ENCODE results near the gene EFR3B. TPM values are rescaled to one million over a fixed set of nuclear protein-coding genes. Genes with fewer than 3 reads are reported as not detected.

EFR3B gene
- total RNA-seq, 3 donors from 2014 or later (not counting 1 experiment from before 2014, with no cell fraction given), result 0.05 TPM; not detected in 2

DNA sequence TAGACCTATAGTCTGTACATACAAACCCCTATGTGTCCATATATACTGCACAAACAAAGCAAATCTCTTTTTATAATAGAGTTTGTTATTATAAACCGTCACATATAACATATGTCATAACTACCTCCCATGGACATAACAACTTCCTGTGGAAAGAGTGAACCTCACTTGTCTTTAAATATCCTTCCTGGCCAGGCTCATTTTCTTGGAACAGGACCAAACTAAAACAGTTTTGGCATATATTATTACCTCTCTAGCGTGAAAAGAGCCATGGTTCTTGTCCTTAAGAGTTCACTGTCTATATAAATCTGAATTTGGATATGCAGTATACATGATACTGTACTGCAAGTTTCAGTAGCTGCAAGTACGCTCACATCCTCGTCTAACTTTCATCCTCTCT, 41.8 kb upstream of the EFR3B start:
- intact Hi-C loops (cut with micrococcal nuclease), result no loop called here
- Histone ChIP-seq H3K36me3 (ENCODE audit: control insufficient read depth, insufficient read depth, low read length) (no peaks in the 10 kb centered on the region), H3K4me1 (ENCODE audit: control insufficient read depth, insufficient read depth, low read length) (no peaks in the 10 kb centered on the region), H3K9me3 (ENCODE audit: control insufficient read depth, insufficient read depth, low read length) (no peaks in the 10 kb centered on the region), H3K27me3 (ENCODE audit: control insufficient read depth, insufficient read depth, low read length) (no peaks in the 10 kb centered on the region), H3K4me3 (ENCODE audit: low read length) (no peak overlapping the region), H3K27ac (ENCODE audit: low read length) (no peak overlapping the region)
- DNase-seq (no peak), ATAC-seq (no peak)
- H3K9me3 Mint-ChIP-seq, result no peaks in the 10 kb centered on the region
- TF ChIP-seq, protein P1, sequence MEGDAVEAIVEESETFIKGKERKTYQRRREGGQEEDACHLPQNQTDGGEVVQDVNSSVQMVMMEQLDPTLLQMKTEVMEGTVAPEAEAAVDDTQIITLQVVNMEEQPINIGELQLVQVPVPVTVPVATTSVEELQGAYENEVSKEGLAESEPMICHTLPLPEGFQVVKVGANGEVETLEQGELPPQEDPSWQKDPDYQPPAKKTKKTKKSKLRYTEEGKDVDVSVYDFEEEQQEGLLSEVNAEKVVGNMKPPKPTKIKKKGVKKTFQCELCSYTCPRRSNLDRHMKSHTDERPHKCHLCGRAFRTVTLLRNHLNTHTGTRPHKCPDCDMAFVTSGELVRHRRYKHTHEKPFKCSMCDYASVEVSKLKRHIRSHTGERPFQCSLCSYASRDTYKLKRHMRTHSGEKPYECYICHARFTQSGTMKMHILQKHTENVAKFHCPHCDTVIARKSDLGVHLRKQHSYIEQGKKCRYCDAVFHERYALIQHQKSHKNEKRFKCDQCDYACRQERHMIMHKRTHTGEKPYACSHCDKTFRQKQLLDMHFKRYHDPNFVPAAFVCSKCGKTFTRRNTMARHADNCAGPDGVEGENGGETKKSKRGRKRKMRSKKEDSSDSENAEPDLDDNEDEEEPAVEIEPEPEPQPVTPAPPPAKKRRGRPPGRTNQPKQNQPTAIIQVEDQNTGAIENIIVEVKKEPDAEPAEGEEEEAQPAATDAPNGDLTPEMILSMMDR (IDR thresholded peaks at IDR 0.05), result no peak
- peaks cover 0 to 6% of the 10 kb centered on the region in 2 donors for H3K27me3 Mint-ChIP-seq (ENCODE audit: low read depth in 2 of 2)
- H3K27ac Mint-ChIP-seq, result no peak overlapping the region
- no peaks in the 10 kb centered on the region for H3K36me3 Mint-ChIP-seq
- no peak overlapping the region for H3K4me3 Mint-ChIP-seq
- no peaks in the 10 kb centered on the region for H3K4me1 Mint-ChIP-seq
- WGBS (ENCODE audit: insufficient coverage), result 68% methylated on average over 4 of the region's 4 CpGs

DNA sequence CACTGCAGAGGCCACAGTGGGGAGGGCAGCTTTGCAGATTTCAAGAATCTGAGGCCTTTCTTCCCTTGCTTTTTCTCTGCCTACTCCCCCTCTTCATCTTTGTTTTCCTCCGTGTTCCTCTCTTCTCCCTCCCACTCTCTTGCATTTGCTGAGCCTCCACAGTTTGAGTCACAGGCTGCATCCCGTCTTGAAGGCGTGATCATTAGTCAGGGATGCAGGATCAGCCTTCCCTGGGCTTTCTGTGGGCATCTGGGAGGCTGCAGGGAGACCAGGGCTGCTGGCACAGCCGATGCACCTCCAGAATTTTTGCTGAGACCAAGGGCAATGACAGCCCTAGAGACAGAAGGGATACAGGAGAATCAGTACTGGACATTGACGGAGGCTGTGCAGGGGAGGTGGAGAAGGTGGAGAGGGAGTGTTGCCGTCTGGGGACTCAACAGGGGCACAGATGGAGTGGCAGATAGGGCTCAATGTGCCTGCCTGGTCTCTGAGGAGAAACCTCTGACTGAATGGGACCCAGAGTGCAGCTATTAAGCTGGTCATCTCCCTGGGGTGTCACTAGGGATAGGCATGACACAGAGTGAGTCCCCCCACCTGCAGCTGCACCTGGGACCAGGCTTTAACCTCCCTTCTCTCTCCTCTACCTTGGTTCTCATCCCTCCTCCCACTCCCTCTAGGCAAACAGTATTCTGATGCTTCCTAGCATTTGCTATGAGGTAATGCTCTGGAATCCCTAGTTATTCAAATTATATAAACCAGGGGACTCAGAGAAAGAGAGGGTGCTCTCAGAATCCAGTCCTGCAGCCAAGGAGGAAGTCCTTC, 41.2 kb upstream of the EFR3B start:
- H3K4me1 Mint-ChIP-seq, result no peaks in the 10 kb centered on the region
- no peak overlapping the region for H3K27ac Mint-ChIP-seq
- Histone ChIP-seq H3K4me3 (ENCODE audit: low read length) (no peak overlapping the region), H3K27me3 (ENCODE audit: control insufficient read depth, insufficient read depth, low read length) (no peaks in the 10 kb centered on the region), H3K9me3 (ENCODE audit: control insufficient read depth, insufficient read depth, low read length) (no peaks in the 10 kb centered on the region), H3K4me1 (ENCODE audit: control insufficient read depth, insufficient read depth, low read length) (no peaks in the 10 kb centered on the region), H3K27ac (ENCODE audit: low read length) (no peak overlapping the region), H3K36me3 (ENCODE audit: control insufficient read depth, insufficient read depth, low read length) (no peaks in the 10 kb centered on the region)
- DNase-seq (no peak), ATAC-seq (no peak)
- no peaks in the 10 kb centered on the region for H3K9me3 Mint-ChIP-seq
- no peak overlapping the region for H3K4me3 Mint-ChIP-seq
- WGBS (ENCODE audit: insufficient coverage), result 74% methylated on average over 6 of the region's 6 CpGs
- peaks cover 0 to 6% of the 10 kb centered on the region in 2 donors for H3K27me3 Mint-ChIP-seq (ENCODE audit: low read depth in 2 of 2)
- TF ChIP-seq, protein P1 (IDR thresholded peaks at IDR 0.05), result no peak
- intact Hi-C loops (cut with micrococcal nuclease), result no loop called here
- no peaks in the 10 kb centered on the region for H3K36me3 Mint-ChIP-seq

DNA sequence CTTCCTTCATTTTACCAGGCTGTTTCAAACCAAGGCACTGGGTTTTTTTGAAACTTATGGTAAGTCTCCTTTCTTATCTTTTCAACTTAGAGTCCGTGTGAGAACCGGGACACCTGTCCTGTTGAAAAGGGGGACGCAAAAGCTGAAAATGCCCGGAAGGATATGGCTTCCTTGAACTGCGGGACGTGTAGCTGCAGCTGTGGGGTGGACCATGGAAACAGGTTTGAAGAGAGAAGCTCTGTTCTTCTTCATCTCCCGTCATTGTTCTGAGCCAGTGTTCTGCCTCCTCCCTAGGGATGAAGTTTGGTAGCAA, 40.6 kb upstream of the EFR3B start:
- no peak for ATAC-seq
- 84% methylated on average over 7 of the region's 7 CpGs for WGBS (ENCODE audit: insufficient coverage)
- intact Hi-C loops (cut with micrococcal nuclease), result no loop called here

More for the DNA sequence above, 40.6 kb upstream of the EFR3B start:
- Mint-ChIP-seq H3K4me1 (no peaks in the 10 kb centered on the region), H3K9me3 (no peaks in the 10 kb centered on the region), H3K4me3 (no peak overlapping the region), H3K27me3 (ENCODE audit: low read depth in 2 of 2) (peaks cover 0 to 6% of the 10 kb centered on the region in 2 donors), H3K36me3 (no peaks in the 10 kb centered on the region), H3K27ac (no peak overlapping the region)
- TF ChIP-seq, protein P1 (IDR thresholded peaks at IDR 0.05), result no peak
- Histone ChIP-seq H3K4me3 (ENCODE audit: low read length) (no peak overlapping the region), H3K4me1 (ENCODE audit: control insufficient read depth, insufficient read depth, low read length) (no peaks in the 10 kb centered on the region), H3K27ac (ENCODE audit: low read length) (no peak overlapping the region), H3K36me3 (ENCODE audit: control insufficient read depth, insufficient read depth, low read length) (no peaks in the 10 kb centered on the region), H3K9me3 (ENCODE audit: control insufficient read depth, insufficient read depth, low read length) (no peaks in the 10 kb centered on the region), H3K27me3 (ENCODE audit: control insufficient read depth, insufficient read depth, low read length) (no peaks in the 10 kb centered on the region)
- DNase-seq, result no peak
